ENCODE measurements around the gene SRR.

SRR gene

DNA sequence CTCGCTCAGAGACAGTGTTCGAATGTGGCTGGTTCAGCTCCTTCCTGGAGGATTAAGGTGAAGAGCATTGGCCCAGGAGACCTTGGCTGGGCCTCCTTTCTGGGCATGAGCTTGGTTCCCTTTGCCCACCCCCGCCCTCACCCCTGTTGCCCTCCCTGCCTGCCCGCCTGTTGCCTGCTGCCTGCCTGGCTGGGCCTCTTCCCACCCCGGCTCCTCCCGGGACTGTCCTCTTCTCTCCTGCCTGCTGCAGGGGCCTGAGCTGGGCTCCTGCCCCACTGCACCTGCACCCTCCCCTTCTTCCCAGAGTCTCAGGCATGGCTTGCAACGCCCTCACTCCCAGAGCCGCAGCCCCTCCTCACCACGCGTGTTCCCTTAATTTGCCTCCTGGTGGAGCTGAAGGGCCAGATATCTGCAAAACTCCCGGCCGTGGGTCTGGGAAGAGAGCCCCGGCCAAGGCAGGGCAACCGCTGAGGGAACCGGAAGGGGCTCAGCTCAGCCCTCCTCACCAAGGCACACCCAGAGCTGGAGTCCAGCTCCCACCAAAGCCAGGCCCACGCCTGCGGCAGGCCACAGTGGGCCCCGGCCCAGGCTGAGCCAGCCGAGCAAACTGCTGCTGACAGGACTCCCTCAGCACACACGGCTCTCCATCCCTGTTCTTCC lies 65.9 kb downstream of the SRR start:
- no peak for DNase-seq (ENCODE audit: low read depth in 1 of 2, low spot score in 1 of 2)

DNA sequence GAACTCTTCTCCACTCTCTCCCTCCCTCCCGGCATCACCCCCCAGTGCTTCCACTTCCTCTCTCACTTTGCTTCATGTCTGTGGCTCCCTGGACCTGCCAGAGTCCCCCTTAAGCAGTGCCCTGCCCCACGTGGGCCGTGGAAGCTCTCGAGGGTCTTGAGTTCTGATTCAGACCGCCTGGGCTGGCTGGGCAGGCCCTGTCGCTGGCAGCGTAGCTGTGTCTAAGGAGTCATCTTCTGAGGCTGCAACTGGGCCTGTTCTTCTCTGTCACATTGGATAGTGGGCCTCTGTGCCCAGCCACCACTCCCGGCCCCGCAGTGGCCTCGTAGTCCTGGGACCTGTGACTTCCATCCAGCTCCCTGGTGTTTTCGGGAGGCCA lies 66.5 kb downstream of the SRR start:
- no peak for DNase-seq (ENCODE audit: low read depth in 1 of 2, low spot score in 1 of 2)

DNA sequence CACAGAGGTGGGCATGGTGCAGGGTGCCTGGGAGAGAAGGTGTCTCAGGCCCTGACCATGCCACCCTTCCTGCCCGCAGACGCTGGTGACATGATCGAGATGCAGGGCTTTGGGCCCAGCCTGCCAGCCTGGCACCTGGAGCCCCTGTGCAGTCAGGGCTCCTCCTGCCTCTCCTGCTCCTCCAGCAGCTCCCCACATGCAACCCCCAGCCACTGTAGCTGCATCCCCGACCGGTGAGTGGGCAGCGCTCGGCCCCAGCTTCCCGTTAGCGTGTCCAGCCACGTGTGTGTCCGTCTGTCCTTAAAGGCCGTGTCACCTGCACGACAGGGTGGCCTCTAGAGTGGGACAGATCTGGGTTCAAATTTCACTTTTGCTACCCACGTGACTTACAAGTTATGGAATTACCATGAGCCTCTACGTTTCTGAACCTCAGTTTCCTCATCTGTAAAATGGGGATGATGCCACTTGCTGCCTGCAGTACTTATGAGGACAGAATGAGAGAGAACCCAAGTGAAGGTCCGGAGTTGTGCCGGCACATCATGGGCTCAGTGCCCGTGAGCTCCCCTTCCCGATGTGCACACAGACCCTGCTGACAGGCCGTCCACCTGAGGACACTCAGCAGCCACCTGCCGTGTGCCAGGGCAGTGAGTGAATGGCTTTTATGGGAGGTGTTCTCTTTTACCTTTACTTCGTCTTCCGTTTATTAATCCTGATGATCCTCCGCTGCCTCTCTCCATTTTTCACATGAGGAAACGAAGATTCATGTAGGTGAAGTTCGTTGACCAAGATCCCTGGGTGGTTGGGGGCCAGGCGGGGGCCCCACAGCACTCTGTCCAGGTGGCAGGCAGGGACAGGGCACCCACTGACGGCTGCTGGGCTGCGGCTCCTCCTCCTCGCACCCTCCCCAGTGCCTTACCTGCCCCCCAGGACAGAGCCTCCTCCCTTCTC lies 67.7 kb downstream of the SRR start:
- no peak for DNase-seq (ENCODE audit: low read depth in 1 of 2, low spot score in 1 of 2)

DNA sequence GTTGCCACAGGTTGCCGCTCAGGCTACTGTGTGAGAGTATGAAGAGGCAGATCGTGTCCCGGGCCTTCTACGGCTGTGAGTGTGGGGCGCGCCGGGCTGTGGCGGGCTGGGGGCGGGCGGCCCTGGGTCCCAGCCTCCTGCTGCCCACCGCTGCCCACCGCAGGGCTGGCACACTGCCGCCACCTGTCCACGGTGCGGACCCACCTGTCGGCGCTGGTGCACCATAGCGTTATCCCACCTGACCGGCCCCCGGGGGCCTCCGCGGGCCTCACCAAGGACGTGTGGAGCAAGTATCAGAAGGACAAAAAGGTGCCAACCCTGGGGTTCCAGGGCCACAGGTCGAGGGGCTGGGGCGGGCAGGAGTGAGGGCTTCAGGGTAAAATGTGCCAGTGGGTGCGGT lies 68.4 kb downstream of the SRR start:
- no peak for DNase-seq (ENCODE audit: low read depth in 1 of 2, low spot score in 1 of 2)

DNA sequence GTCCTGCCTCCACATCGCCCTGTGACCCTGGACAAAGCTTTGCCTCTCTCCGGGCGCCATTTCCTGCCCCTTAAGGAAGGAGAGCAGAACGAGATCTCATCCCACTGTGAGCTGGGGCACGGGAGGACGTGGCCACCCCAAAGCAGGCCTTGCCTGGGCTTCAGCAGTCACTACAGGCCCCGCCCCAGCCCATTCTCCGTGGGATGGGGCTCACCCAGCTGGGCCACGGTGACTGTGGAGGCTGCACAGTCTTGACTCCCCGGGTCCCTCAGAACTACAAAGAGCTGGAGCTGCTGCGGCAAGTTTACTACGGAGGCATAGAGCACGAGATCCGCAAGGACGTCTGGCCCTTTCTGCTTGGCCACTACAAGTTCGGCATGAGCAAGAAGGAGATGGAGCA lies 68.9 kb downstream of the SRR start:
- no peak for DNase-seq (ENCODE audit: low read depth in 1 of 2, low spot score in 1 of 2)

DNA sequence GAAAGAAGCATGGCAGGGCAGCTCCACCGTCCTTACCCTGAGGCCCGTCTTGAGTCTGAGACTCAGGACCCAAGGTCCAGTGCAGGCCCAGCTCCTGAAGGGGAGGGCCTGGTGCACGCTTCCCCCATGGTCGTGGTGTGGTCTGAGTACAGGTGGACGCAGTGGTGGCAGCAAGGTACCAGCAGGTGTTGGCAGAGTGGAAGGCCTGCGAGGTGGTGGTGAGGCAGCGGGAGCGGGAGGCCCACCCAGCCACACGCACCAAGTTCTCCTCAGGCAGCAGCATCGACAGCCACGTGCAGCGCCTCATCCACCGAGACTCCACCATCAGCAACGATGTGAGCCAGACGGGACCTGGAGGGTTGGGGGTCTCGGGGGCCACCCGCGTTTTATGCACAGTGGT lies 69.4 kb downstream of the SRR start:
- DNase-seq (ENCODE audit: low read depth in 1 of 2, low spot score in 1 of 2), result no peak
